ENCODE data around the gene SLC35G1.

SLC35G1 gene, protein sequence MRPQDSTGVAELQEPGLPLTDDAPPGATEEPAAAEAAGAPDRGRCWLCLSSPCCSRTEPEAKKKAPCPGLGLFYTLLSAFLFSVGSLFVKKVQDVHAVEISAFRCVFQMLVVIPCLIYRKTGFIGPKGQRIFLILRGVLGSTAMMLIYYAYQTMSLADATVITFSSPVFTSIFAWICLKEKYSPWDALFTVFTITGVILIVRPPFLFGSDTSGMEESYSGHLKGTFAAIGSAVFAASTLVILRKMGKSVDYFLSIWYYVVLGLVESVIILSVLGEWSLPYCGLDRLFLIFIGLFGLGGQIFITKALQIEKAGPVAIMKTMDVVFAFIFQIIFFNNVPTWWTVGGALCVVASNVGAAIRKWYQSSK

DNA sequence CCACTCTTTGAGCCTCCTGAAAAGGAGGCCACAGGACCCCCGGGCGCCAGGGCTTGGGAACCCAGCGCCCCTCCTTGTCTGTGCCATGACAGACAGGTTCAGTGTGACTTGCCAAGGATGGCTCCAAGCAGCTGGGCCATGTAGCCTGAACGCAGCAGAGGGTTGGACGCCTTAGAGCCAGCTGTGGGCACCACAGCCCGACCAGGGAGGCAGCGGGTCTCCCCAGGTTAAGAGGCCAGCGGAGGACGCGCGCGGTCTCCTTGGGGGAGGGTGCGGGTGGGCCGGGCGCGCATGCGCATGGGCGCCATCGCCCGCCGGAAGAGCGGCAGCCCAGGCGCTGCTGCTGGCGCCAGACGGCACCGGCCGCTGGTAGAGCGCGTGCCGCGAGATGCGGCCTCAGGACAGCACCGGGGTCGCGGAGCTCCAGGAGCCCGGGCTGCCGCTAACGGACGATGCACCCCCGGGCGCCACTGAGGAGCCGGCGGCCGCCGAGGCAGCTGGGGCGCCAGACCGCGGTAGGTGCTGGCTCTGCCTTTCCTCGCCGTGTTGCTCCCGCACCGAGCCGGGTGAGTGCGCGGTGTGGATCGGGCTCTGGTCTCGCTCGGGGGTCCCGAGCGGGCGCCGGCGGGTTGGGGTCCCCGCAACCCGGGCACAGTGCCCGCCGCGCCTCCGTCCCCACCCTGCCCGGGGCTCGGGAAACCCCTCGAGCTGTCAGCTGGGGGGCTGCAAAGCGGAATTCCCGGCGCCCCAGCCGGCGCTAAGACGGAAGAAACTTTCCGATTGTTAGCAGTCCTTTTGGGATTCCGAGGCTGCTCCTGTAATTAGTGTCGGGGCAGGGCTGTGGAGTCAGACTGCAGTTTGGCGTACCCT lies at the start of gene SLC35G1:
Gene SLC35G1, plus strand, starts transcription at position 333 of the 870 bp plus-strand sequence. Its CDS starts 56 bp downstream, at position 389.
- intact Hi-C loops (cut with DNase I; ENCODE audit: low total_unique reads) = no loop called here
- TF ChIP-seq, protein P1, sequence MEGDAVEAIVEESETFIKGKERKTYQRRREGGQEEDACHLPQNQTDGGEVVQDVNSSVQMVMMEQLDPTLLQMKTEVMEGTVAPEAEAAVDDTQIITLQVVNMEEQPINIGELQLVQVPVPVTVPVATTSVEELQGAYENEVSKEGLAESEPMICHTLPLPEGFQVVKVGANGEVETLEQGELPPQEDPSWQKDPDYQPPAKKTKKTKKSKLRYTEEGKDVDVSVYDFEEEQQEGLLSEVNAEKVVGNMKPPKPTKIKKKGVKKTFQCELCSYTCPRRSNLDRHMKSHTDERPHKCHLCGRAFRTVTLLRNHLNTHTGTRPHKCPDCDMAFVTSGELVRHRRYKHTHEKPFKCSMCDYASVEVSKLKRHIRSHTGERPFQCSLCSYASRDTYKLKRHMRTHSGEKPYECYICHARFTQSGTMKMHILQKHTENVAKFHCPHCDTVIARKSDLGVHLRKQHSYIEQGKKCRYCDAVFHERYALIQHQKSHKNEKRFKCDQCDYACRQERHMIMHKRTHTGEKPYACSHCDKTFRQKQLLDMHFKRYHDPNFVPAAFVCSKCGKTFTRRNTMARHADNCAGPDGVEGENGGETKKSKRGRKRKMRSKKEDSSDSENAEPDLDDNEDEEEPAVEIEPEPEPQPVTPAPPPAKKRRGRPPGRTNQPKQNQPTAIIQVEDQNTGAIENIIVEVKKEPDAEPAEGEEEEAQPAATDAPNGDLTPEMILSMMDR (IDR thresholded peaks at IDR 0.05) = no peak
- Histone ChIP-seq H3K4me3 (peak within 1 kb of the TSS; percentile 64 to 80), H3K27ac (peak within 1 kb of the TSS; percentile 39 to 61), H3K36me3 (no peaks in the 10 kb centered on the region), H3K9me3 (no peaks in the 10 kb centered on the region), H3K27me3 (no peaks in the 10 kb centered on the region), H3K4me1 (peaks cover 0 to 16% (median 7%) of the 10 kb centered on the region in 4 donors)
- peak; percentile 22 to 72 for DNase-seq

DNA sequence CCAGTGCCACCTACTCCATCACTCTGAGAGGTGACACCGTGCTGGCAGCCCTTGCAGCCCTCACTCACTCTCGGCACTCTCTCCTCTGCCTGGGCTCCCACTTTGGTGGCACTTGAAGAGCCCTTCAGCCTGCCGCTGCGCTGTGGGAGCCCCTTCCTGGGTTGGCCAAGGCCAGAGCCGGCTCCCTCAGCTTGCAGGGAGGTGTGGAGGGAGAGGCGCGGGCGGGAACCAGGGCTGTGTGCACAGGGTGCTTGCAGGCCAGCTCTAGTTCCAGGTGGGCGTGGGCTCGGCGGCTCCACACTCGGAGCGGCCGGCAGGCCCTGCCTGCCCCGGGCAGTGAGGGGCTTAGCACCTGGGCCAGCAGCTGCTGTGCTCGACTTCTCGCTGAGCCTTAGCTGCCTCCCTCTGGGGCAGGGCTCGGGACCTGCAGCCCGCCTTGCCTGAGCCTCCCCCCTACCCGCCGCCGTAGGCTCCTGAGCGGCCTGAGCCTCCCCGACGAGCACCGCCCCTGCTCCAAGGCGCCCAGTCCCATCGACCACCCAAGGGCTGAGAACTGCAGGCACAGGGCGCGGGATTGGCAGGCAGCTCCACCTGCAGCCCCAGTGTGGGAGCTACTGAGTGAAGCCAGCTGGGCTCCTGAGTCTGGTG lies 48.7 kb upstream of the SLC35G1 start:
- Histone ChIP-seq H3K4me1 (no peaks in the 10 kb centered on the region), H3K36me3 (no peaks in the 10 kb centered on the region), H3K4me3 (no peak overlapping the region), H3K9me3 (no peaks in the 10 kb centered on the region), H3K27me3 (no peaks in the 10 kb centered on the region), H3K27ac (no peak overlapping the region)
- TF ChIP-seq, protein P1 (IDR thresholded peaks at IDR 0.05) = no peak
- intact Hi-C loops (cut with DNase I; ENCODE audit: low total_unique reads) = no loop called here
- DNase-seq = no peak

DNA sequence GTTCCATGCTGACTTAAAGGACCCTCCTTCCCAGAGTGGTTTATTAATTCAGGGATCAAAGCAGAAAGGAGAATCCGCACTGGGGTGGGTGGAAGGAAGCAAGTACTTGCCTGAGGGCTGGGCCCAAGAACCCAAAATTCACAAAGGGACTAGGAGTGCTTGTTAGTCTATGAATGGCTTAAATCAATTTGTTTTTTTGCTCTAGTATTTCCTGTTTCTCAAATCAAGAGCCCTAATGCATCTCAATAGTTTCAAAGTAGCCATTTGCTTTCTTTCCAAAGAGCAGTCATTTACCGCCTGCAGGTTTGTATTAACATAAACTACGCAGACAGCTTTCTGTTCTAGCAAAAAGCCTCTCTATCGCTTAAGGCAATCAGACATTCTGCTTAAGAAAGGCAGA lies 44.2 kb upstream of the SLC35G1 start:
- H3K27me3 ChIP-seq = no peaks in the 10 kb centered on the region
- intact Hi-C loops (cut with DNase I; ENCODE audit: low total_unique reads) = no loop called here
- TF ChIP-seq, protein P1 (IDR thresholded peaks at IDR 0.05) = no peak
- H3K4me3 ChIP-seq = no peak overlapping the region
- DNase-seq = no peak
- no peaks in the 10 kb centered on the region for H3K4me1 ChIP-seq
- no peak overlapping the region for H3K27ac ChIP-seq
- H3K9me3 ChIP-seq = no peaks in the 10 kb centered on the region
- no peaks in the 10 kb centered on the region for H3K36me3 ChIP-seq

DNA sequence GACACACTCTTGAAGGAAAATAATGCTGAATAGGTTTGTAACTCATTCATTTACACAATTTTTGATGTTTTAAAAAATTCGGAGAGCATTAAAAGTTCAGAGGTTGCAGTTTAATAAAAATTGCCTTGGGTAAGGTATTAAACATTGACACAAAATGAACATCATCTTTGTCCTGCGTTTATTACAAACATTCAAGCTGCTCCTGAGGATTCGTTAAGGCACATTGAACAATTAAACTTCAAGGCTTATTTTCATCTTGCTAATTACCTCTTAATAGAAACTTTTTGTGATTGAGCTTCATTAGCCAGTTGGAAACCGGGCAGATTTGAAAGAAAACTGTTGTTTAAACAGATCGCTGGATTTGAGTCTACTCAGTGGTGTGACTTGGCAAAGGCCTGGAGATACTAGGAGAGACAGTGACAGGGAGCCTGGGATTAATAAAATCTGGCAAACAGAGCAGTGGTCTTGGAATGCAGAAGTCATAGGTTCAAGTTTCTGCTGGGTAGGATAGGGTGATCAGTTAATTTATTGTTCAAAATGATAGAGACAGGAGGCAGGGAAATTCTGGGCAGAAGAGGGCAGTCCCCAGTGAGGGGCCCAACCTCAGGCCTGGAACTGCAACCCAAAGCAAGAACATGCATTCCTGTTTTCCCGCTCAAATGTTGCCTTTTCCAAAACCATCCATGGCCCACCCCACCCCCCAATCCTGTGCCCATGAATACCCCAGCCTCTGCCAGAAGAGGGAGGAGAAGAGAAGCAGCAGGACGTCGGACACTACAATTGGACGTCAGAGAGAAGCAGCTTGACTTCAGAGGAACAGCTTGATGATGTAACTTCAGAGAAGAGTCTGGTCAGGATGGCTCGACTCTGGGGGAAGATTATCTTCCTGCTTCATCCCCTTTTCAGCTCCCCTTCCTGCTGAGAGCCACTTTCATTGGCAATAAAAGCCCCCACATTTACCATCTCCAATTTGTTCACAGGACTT lies 43.5 kb upstream of the SLC35G1 start:
- no peak for DNase-seq
- no peak overlapping the region for H3K27ac ChIP-seq
- no peaks in the 10 kb centered on the region for H3K4me1 ChIP-seq
- no peaks in the 10 kb centered on the region for H3K9me3 ChIP-seq
- intact Hi-C loops (cut with DNase I; ENCODE audit: low total_unique reads) = no loop called here
- H3K27me3 ChIP-seq = no peaks in the 10 kb centered on the region
- H3K36me3 ChIP-seq = no peaks in the 10 kb centered on the region
- no peak overlapping the region for H3K4me3 ChIP-seq
- TF ChIP-seq, protein P1 (IDR thresholded peaks at IDR 0.05) = no peak

DNA sequence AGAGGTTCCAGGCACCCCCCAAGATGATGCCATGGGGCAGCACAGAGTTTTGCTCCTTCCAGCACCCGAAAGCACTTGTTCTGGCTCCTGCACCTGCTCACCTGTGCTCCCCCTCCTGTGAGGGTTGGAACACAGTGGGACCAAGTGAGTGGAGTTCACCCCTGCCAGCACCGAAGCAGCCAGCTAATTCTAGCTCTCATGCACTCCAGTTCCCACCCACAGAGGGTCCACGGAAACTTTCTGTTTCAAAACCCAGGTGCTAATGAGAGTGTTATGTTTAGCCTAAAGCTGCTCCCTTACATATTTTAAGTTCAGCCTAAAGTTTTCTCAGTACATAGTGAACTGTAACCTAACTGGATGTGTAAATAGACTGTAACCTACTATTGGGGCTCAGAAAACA lies 42.6 kb upstream of the SLC35G1 start:
- no peaks in the 10 kb centered on the region for H3K27me3 ChIP-seq
- no peak for DNase-seq
- TF ChIP-seq, protein P1 (IDR thresholded peaks at IDR 0.05) = no peak
- no peaks in the 10 kb centered on the region for H3K9me3 ChIP-seq
- no peaks in the 10 kb centered on the region for H3K36me3 ChIP-seq
- intact Hi-C loops (cut with DNase I; ENCODE audit: low total_unique reads) = no loop called here
- H3K4me3 ChIP-seq = no peak overlapping the region
- H3K4me1 ChIP-seq = no peaks in the 10 kb centered on the region
- H3K27ac ChIP-seq = no peak overlapping the region
